MM.1S (cell line): ENCODE measurements around the gene DNAJB8.

Source experiments
- DNase-seq: peaks from one replicate; pipeline ENCODE4 v3.0.0-alpha.2; 2015
- H2AFZ ChIP-seq: fragments of 300-600 bp; sonication (generic); 2 replicates; pipeline ENCODE4 v1.6.0; 2016; ENCODE audit warnings: antibody characterized with exemption, low read length
- H3F3A ChIP-seq: fragments of 300-600 bp; sonication (generic); 2 replicates; pipeline ENCODE4 v1.6.1; 2016; ENCODE audit warnings: mild to moderate bottlenecking, antibody characterized with exemption, low read length, moderate library complexity, mixed read lengths; ENCODE audit not compliant: insufficient read depth
- H3K27ac ChIP-seq: fragments of 300-600 bp; sonication (generic); 2 replicates; pipeline ENCODE4 v1.5.1; 2016; ENCODE audit warnings: mild to moderate bottlenecking, low read length
- H3K27me3 ChIP-seq: fragments of 300-600 bp; sonication (generic); replicated peaks from 2 replicates; pipeline ENCODE4 v1.6.0; 2016; ENCODE audit warnings: low read length; ENCODE audit not compliant: insufficient read depth
- H3K36me3 ChIP-seq: fragments of 300-600 bp; sonication (generic); replicated peaks from 2 replicates; pipeline ENCODE4 v1.6.1; 2016; ENCODE audit warnings: mild to moderate bottlenecking, low read length, mixed read lengths; ENCODE audit not compliant: insufficient read depth
- H3K4me1 ChIP-seq: fragments of 300-600 bp; sonication (generic); 2 replicates; pipeline ENCODE4 v1.6.1; 2016; ENCODE audit warnings: low read length, mixed read lengths
- H3K4me2 ChIP-seq: fragments of 300-600 bp; sonication (generic); 2 replicates; pipeline ENCODE4 v1.6.0; 2016; ENCODE audit warnings: low read depth, low read length
- H3K4me3 ChIP-seq: fragments of 300-600 bp; sonication (generic); 2 replicates; pipeline ENCODE4 v1.5.1; 2016; ENCODE audit warnings: low read length, mixed read lengths
- H3K79me2 ChIP-seq: fragments of 300-600 bp; sonication (generic); 2 replicates; pipeline ENCODE4 v1.6.1; 2016; ENCODE audit warnings: mixed run types, low read length, mixed read lengths
- H3K9ac ChIP-seq: fragments of 300-600 bp; sonication (generic); 2 replicates; pipeline ENCODE4 v1.6.1; 2016; ENCODE audit warnings: low read length, mixed read lengths
- H3K9me2 ChIP-seq: fragments of 300-600 bp; sonication (generic); replicated peaks from 2 replicates; pipeline ENCODE4 v1.6.1; 2016; ENCODE audit warnings: mild to moderate bottlenecking, low read length, mixed read lengths; ENCODE audit not compliant: insufficient read depth
- H3K9me3 ChIP-seq: fragments of 300-600 bp; sonication (generic); replicated peaks from 2 replicates; pipeline ENCODE4 v1.6.1; 2016; ENCODE audit warnings: mild to moderate bottlenecking, low read length, mixed read lengths; ENCODE audit not compliant: insufficient read depth
- H4K20me1 ChIP-seq: fragments of 300-600 bp; sonication (generic); 2 replicates; pipeline ENCODE4 v1.6.1; 2016; ENCODE audit warnings: mild to moderate bottlenecking, low read length, moderate library complexity, mixed read lengths; ENCODE audit not compliant: insufficient read depth
- CTCF ChIP-seq: fragments of 300-600 bp; sonication (generic); IDR thresholded peaks from 2 replicates; pipeline ENCODE4 v1.5.1; 2016; ENCODE audit warnings: antibody characterized with exemption, low read length, mixed read lengths
- EZH2 ChIP-seq: fragments of 300-600 bp; sonication (generic); optimal IDR thresholded peaks from 2 replicates; pipeline ENCODE3; 2017; ENCODE audit warnings: low read depth, mild to moderate bottlenecking, antibody characterized with exemption, low read length, mixed read lengths
- EZH2phosphoT487 ChIP-seq: fragments of 300-600 bp; sonication (generic); IDR thresholded peaks from 2 replicates; pipeline ENCODE4 v1.6.1; 2018; ENCODE audit warnings: antibody characterized with exemption, low read length

DNAJB8 gene

GRCh38 chr3:128487538-128487812, 20.8 kb upstream of the DNAJB8 start:
- Histone ChIP-seq H4K20me1 (no peaks in the 10 kb centered on the region), H3K9me3 (no peaks in the 10 kb centered on the region), H3K9ac (no peak overlapping the region), H3K36me3 (no peaks in the 10 kb centered on the region), H3K4me2 (peak overlapping the region; percentile 79), H3F3A (no peaks in the 10 kb centered on the region), H3K27ac (no peak overlapping the region), H3K4me3 (peak overlapping the region; percentile 67), H3K9me2 (no peaks in the 10 kb centered on the region), H3K79me2 (no peaks in the 10 kb centered on the region), H3K27me3 (peaks cover 100% of the 10 kb centered on the region), H3K4me1 (0 out of 2 replicates have a peak, but pooled peaks cover 4% of the 10 kb centered on the region), H2AFZ (peak overlapping the region; percentile 52)
- DNase-seq = no peak
- TF ChIP-seq EZH2 (no peak), CTCF (no peak), EZH2phosphoT487 (no peak)

GRCh38 chr3:128486681-128487537, 20.2 kb upstream of the DNAJB8 start:
- no peak overlapping the region for H3K9ac ChIP-seq
- no peaks in the 10 kb centered on the region for H3K9me3 ChIP-seq
- H3K27me3 ChIP-seq = peaks cover 100% of the 10 kb centered on the region
- H3K27ac ChIP-seq = no peak overlapping the region
- no peaks in the 10 kb centered on the region for H3F3A ChIP-seq
- DNase-seq = no peak
- no peaks in the 10 kb centered on the region for H3K79me2 ChIP-seq
- H3K4me1 ChIP-seq = 0 out of 2 replicates have a peak, but pooled peaks cover 4% of the 10 kb centered on the region
- H3K4me3 ChIP-seq = peak overlapping the region; percentile 67
- H4K20me1 ChIP-seq = no peaks in the 10 kb centered on the region
- no peak for TF ChIP-seq EZH2phosphoT487
- no peak for TF ChIP-seq CTCF
- TF ChIP-seq EZH2 = no peak
- H2AFZ ChIP-seq = peak overlapping the region; percentile 52
- H3K9me2 ChIP-seq = no peaks in the 10 kb centered on the region
- H3K36me3 ChIP-seq = no peaks in the 10 kb centered on the region
- peak overlapping the region; percentile 79 for H3K4me2 ChIP-seq

GRCh38 chr3:128486205-128486628, 19.5 kb upstream of the DNAJB8 start:
- no peak overlapping the region for H3K9ac ChIP-seq
- H3K4me2 ChIP-seq = peak overlapping the region; percentile 79; the same call in 1 of the 2 replicates

More at GRCh38 chr3:128486205-128486628, 19.5 kb upstream of the DNAJB8 start:
- Histone ChIP-seq H2AFZ (no peak overlapping the region), H3K27me3 (peaks cover 100% of the 10 kb centered on the region), H3K9me2 (no peaks in the 10 kb centered on the region), H3K9me3 (no peaks in the 10 kb centered on the region), H4K20me1 (no peaks in the 10 kb centered on the region), H3K4me3 (no peak overlapping the region), H3K4me1 (0 out of 2 replicates have a peak, but pooled peaks cover 4% of the 10 kb centered on the region), H3F3A (no peaks in the 10 kb centered on the region), H3K27ac (no peak overlapping the region), H3K36me3 (no peaks in the 10 kb centered on the region), H3K79me2 (no peaks in the 10 kb centered on the region)
- TF ChIP-seq EZH2 = no peak
- TF ChIP-seq CTCF = no peak
- TF ChIP-seq EZH2phosphoT487 = no peak
- no peak for DNase-seq
